ENCODE results near the gene PDS5A. TPM values are rescaled to one million over a fixed set of nuclear protein-coding genes. Genes with fewer than 3 reads are reported as not detected.

Gene PDS5A
- total and polyA plus RNA-seq, 2 of the 13 experiments (the other 11 are each of a cell fraction or from before 2014, with no cell fraction given), result 31.8 to 57.0 TPM

DNA sequence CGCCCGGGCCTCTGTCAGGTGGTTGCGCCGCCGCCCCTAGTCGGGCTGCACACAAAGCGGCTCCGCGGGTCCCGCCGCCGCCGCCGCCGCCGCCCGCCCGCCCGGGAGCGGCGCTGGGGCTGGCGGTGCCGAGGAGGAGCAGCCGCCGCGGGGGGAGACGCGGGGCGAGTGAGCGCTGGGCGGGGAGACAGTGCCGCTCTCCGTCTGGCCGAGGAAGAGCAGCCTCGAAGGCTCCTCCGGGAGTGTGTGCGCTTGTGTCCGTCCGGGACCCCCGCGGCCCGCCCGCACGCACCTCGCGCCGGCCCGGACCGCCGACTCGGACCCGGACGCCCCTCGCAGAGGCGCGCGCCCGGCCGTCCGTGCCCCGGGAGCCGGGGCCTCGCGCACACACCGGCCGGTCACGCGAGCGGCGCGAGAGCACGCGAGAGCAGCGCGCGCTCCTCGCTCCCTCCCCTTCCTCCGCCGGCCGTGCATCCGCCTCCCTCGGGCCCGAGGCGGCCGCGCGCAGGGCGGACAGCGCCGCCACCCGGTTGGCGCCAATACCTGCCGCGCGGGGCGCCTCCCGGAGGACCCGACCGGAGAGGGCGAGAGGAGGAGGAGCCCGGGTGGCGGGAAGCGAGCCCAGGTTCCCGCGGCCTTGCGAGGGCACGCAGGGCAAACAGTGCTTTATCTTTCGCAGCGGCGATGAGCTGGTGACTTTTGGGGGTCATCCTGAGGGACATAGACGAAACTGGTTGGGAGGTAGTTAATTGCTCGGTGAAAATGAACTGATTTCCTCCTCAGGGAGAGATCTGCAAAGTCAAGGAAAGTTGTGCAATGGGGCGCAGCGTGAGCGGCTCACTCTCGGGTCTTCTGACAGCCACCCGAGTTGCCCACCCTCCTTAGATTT lies at the start of gene PDS5A (continued):
- TF ChIP-seq RNF2 (conservative IDR thresholded peaks at IDR 0.05; ENCODE audit: low read depth) (no peak; the same call in none of the 2 replicates), CHD2 (IDR thresholded peaks at IDR 0.05; ENCODE audit: low read depth, low read length) (peak; percentile 90), EEA1 (CRISPR knock-in tag; IDR thresholded peaks at IDR 0.05; ENCODE audit: borderline replicate concordance) (peak; percentile 95; the same call in 1 of the 2 replicates), TBX3 (IDR thresholded peaks at IDR 0.05; ENCODE audit: borderline replicate concordance) (no peak), XBP1 (CRISPR knock-in tag; IDR thresholded peaks at IDR 0.05) (no peak; the same call in 1 of the 2 replicates), ZZZ3 (CRISPR knock-in tag; IDR thresholded peaks at IDR 0.05; ENCODE audit: borderline replicate concordance) (no peak), ZBTB8A (CRISPR knock-in tag; IDR thresholded peaks at IDR 0.05; ENCODE audit: borderline replicate concordance, low read depth) (0 out of 2 replicates have a peak, but pooled peaks have one; percentile 15), ZSCAN9 (CRISPR knock-in tag; IDR thresholded peaks at IDR 0.05; ENCODE audit: borderline replicate concordance) (peak; percentile 73; the same call in 1 of the 2 replicates), ZIK1 (CRISPR knock-in tag; IDR thresholded peaks at IDR 0.05; ENCODE audit: borderline replicate concordance, low read depth) (peak; percentile 43; the same call in 1 of the 2 replicates), TCF12 (IDR thresholded peaks at IDR 0.05) (no peak), TCF12 (CRISPR knock-in tag; IDR thresholded peaks at IDR 0.05) (0 out of 2 replicates have a peak, but pooled peaks have one; percentile 40), ZNF354B (CRISPR knock-in tag; IDR thresholded peaks at IDR 0.05) (no peak), ZNF263 (CRISPR knock-in tag; IDR thresholded peaks at IDR 0.05) (peak; percentile 93), ZNF746 (CRISPR knock-in tag; IDR thresholded peaks at IDR 0.05) (0 out of 2 replicates have a peak, but pooled peaks have one; percentile 54), ZNF776 (CRISPR knock-in tag; IDR thresholded peaks at IDR 0.05) (peak; percentile 71; the same call in 1 of the 2 replicates), ZNF17 (CRISPR knock-in tag; IDR thresholded peaks at IDR 0.05) (no peak), KDM1A (CRISPR knock-in tag; IDR thresholded peaks at IDR 0.05) (no peak)
- TF ChIP-seq, protein P1, sequence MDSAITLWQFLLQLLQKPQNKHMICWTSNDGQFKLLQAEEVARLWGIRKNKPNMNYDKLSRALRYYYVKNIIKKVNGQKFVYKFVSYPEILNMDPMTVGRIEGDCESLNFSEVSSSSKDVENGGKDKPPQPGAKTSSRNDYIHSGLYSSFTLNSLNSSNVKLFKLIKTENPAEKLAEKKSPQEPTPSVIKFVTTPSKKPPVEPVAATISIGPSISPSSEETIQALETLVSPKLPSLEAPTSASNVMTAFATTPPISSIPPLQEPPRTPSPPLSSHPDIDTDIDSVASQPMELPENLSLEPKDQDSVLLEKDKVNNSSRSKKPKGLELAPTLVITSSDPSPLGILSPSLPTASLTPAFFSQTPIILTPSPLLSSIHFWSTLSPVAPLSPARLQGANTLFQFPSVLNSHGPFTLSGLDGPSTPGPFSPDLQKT (CRISPR knock-in tag; IDR thresholded peaks at IDR 0.05; ENCODE audit: borderline replicate concordance), result no peak
- TF ChIP-seq, protein P2, sequence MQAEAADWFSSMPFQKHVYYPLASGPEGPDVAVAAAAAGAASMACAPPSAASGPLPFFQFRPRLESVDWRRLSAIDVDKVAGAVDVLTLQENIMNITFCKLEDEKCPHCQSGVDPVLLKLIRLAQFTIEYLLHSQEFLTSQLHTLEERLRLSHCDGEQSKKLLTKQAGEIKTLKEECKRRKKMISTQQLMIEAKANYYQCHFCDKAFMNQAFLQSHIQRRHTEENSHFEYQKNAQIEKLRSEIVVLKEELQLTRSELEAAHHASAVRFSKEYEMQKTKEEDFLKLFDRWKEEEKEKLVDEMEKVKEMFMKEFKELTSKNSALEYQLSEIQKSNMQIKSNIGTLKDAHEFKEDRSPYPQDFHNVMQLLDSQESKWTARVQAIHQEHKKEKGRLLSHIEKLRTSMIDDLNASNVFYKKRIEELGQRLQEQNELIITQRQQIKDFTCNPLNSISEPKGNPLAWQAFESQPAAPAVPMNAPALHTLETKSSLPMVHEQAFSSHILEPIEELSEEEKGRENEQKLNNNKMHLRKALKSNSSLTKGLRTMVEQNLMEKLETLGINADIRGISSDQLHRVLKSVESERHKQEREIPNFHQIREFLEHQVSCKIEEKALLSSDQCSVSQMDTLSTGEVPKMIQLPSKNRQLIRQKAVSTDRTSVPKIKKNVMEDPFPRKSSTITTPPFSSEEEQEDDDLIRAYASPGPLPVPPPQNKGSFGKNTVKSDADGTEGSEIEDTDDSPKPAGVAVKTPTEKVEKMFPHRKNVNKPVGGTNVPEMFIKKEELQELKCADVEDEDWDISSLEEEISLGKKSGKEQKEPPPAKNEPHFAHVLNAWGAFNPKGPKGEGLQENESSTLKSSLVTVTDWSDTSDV (CRISPR knock-in tag; IDR thresholded peaks at IDR 0.05), result 0 out of 2 replicates have a peak, but pooled peaks have one; percentile 34
- TF ChIP-seq, protein P3, sequence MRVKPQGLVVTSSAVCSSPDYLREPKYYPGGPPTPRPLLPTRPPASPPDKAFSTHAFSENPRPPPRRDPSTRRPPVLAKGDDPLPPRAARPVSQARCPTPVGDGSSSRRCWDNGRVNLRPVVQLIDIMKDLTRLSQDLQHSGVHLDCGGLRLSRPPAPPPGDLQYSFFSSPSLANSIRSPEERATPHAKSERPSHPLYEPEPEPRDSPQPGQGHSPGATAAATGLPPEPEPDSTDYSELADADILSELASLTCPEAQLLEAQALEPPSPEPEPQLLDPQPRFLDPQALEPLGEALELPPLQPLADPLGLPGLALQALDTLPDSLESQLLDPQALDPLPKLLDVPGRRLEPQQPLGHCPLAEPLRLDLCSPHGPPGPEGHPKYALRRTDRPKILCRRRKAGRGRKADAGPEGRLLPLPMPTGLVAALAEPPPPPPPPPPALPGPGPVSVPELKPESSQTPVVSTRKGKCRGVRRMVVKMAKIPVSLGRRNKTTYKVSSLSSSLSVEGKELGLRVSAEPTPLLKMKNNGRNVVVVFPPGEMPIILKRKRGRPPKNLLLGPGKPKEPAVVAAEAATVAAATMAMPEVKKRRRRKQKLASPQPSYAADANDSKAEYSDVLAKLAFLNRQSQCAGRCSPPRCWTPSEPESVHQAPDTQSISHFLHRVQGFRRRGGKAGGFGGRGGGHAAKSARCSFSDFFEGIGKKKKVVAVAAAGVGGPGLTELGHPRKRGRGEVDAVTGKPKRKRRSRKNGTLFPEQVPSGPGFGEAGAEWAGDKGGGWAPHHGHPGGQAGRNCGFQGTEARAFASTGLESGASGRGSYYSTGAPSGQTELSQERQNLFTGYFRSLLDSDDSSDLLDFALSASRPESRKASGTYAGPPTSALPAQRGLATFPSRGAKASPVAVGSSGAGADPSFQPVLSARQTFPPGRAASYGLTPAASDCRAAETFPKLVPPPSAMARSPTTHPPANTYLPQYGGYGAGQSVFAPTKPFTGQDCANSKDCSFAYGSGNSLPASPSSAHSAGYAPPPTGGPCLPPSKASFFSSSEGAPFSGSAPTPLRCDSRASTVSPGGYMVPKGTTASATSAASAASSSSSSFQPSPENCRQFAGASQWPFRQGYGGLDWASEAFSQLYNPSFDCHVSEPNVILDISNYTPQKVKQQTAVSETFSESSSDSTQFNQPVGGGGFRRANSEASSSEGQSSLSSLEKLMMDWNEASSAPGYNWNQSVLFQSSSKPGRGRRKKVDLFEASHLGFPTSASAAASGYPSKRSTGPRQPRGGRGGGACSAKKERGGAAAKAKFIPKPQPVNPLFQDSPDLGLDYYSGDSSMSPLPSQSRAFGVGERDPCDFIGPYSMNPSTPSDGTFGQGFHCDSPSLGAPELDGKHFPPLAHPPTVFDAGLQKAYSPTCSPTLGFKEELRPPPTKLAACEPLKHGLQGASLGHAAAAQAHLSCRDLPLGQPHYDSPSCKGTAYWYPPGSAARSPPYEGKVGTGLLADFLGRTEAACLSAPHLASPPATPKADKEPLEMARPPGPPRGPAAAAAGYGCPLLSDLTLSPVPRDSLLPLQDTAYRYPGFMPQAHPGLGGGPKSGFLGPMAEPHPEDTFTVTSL (CRISPR knock-in tag; IDR thresholded peaks at IDR 0.05; ENCODE audit: borderline replicate concordance), result no peak; the same call in 1 of the 2 replicates

Data from HepG2 (cell line).